Measurements from ENCODE around the gene NDUFS3. TPM values are rescaled to one million over a fixed set of nuclear protein-coding genes. Genes with fewer than 3 reads are reported as not detected.
"Not testable (repeated sequence)": the region's sequence is repeated elsewhere in the genome, so short reads cannot be mapped to it uniquely, and the experiment has no call there.

NDUFS3 gene
- total RNA-seq, result 350 TPM
- long read RNA-seq, transcript NDUFS3-201 (7 exons, 958 nt), result major isoform, 188 of 216 reads
- long read RNA-seq, partial matches to known transcripts, result 4 of 216 reads
- long read RNA-seq, other reads (novel, unspliced or antisense), result 24 of 216 reads

GRCh38 chr11:47578524-47579494 lies at the start of gene NDUFS3, which contains the start of gene KBTBD4:
NDUFS3 (plus strand) TSS chr11:47579074; CDS start chr11:47579092, 18 bp downstream.
KBTBD4 (minus strand) TSS chr11:47578970; CDS start chr11:47578951, 19 bp downstream.
- peak; percentile 96 for ATAC-seq (ENCODE audit: poor library complexity)
- intact Hi-C loops (cut with DNase I), result no loop called here

DNA sequence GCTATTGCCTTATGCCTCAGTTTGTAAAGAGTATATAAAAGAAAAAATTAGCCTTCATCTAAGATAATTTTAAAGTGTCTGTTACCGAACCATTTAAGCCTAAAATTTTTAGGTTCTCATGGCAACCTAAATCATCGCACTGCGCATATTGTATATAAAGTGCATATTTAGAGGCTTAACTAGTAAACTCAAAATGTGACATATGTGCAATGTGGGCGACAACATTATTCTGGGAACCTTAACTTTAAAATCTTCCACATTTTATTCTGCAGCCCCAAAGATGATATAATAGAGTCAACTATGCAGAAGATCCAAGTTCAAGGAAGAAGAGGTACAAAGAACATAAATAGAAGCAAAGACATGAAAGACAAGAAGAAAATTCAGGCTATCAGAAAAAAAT lies 48.9 kb upstream of the NDUFS3 start:
- DNase-seq (no peak), ATAC-seq (ENCODE audit: poor library complexity) (no peak)
- intact Hi-C loops (cut with DNase I), result no loop called here

More at GRCh38 chr11:47578524-47579494, at the start of gene NDUFS3, which contains the start of gene KBTBD4:
- DNase-seq, result peak; percentile 90

DNA sequence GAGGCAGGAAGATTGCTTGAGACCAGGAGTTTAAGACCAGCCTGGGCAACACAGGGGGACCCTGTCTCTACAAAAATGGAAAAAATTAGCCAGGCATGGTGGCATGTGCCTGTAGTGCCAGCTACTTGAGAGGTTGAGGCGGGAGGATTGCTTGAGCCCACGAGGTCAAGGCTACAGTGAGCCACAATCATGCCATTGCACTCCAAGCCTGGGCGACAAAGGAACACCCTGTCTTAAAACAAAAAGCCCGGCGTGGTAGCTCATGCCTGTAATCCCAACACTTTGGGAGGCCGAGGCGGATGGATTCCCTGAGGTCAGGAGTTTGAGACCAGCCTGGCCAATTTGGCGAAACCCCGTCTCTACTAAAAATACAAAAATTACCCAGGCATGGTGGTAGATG lies 48.2 kb upstream of the NDUFS3 start:
- intact Hi-C loops (cut with DNase I); DNase-seq; ATAC-seq (ENCODE audit: poor library complexity): not testable (repeated sequence)

DNA sequence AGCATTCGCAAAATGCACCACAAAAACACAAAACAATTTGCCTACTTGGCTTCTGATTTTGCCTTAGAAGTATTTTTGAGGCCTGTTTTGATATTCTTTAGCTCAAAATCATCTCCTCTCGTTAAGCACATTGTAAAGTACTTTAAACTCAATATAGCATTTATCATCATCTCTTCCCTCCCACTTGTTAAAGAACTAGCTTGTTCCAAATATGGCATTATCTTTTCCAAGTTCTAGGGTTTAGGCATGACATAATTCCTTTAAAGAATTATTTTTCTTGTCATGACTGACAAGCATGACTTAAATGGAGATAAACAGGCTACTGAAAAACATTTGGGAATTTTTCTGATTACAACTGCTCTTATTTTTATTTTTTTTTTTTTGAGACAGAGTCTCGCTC lies 47.2 kb upstream of the NDUFS3 start:
- intact Hi-C loops (cut with DNase I), result no loop called here
- no peak for ATAC-seq (ENCODE audit: poor library complexity)

DNA sequence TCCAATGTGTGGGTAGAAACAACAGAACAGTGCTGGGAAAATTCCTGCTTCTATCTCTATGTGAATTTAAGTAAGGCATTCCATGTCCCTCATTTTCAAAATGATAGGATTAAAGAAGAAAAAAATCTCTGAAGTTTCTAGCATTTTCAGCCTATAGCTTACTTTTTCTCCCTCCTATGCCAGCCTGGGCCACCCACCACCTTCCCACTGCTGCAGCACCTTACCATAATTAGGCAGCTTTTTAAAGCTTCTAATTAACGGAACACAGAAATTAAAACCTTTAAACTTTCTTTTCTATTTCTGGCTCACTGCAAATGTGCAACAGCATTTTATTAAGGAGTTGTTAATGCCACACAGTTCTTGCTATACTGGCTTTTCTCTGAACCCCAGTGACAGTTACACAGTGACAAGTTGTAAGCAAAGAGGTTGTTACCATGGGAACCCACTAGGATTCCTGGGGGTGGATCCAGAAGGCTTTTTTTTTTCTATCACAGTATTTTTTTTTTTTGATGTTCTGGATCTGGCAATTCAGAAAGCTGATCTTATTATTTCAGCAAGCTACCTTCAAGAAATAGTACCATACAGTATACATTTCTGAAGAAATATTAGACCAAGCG lies 46.2 kb upstream of the NDUFS3 start:
- ATAC-seq (ENCODE audit: poor library complexity) (no peak), DNase-seq (no peak)
- intact Hi-C loops (cut with DNase I), result no loop called here

More for the DNA sequence above, 47.2 kb upstream of the NDUFS3 start:
- no peak for DNase-seq

GRCh38 chr11:47533690-47534151 lies 45.2 kb upstream of the NDUFS3 start:
- intact Hi-C loops (cut with DNase I), result no loop called here
- ATAC-seq (ENCODE audit: poor library complexity), result no peak
- no peak for DNase-seq

DNA sequence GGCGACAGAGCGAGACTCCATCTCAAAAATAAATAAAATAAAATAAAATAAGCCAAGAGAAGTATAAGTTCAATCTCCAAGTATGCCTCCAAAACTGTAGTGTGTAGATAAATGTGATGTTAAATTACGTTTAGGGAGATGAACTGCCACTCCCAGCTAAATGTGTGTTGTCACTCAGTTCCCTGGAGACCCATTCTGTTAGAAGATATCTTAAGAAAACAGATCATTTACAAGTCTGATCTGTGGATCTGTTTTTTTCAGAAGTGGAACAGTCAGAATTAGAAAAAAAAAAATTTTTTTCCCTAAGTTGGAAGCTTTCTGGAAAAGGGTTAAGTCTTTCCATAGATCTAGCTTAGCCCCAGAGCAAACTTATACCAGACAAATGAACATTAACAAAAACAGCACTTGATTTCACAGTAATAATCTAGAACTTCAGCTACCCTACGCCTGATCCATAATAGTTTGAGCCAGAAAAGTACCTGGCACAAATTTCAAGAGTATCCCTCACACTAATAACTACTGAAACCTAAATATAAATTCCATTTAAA lies 44.1 kb upstream of the NDUFS3 start:
- intact Hi-C loops (cut with DNase I), result no loop called here
- no peak for ATAC-seq (ENCODE audit: poor library complexity)
- no peak for DNase-seq

GRCh38 chr11:47536915-47537314 lies 42.0 kb upstream of the NDUFS3 start:
- intact Hi-C loops (cut with DNase I), result no loop called here
- DNase-seq, result no peak
- no peak for ATAC-seq (ENCODE audit: poor library complexity)

- intact Hi-C loops (cut with DNase I), result no loop called here
- ATAC-seq (ENCODE audit: poor library complexity), result no peak
- no peak for DNase-seq
Observed at GRCh38 chr11:47538741-47539565, 39.9 kb upstream of the NDUFS3 start.

DNA sequence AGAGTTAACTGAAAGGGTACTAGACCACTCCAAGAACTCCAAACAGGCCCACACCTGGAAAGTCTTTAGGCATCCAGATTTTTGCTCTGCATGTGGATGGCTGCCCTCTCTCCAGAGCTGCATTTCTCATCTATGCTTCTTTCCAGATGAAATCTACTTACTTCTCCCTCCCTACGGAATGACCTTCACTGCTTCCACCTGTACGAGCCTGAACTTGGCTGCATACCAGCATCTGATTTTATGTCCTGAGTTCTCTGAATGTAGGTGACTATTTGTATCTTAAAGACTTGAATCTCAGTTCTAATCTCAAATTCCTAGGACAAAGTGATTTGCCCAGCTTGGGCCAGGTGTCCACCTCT lies 39.2 kb upstream of the NDUFS3 start:
- ATAC-seq (ENCODE audit: poor library complexity) (no peak), DNase-seq (no peak)
- intact Hi-C loops (cut with DNase I), result no loop called here

DNA sequence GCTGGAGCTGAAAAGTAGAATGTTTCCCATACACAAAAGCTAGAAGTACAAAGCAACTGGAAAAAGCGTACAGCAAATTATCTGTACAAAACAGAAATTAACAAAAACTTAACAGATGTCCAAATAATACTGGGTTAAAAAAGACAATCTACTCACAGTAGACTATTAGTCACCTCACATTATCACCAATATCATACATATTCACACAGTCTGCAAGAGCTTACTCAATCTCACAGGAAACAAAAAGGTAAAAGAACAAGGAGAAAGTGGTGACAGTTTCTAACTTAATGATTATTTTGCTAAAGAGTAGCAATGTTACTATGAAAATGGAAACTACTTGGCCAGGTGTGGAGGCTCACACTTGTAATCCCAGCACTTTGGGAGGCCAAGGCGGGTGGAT lies 37.8 kb upstream of the NDUFS3 start:
- no peak for ATAC-seq (ENCODE audit: poor library complexity)
- intact Hi-C loops (cut with DNase I), result no loop called here
- no peak for DNase-seq

- ATAC-seq (ENCODE audit: poor library complexity), result no peak
- intact Hi-C loops (cut with DNase I), result no loop called here
- no peak for DNase-seq
Observed at GRCh38 chr11:47545298-47545697, 33.6 kb upstream of the NDUFS3 start.

DNA sequence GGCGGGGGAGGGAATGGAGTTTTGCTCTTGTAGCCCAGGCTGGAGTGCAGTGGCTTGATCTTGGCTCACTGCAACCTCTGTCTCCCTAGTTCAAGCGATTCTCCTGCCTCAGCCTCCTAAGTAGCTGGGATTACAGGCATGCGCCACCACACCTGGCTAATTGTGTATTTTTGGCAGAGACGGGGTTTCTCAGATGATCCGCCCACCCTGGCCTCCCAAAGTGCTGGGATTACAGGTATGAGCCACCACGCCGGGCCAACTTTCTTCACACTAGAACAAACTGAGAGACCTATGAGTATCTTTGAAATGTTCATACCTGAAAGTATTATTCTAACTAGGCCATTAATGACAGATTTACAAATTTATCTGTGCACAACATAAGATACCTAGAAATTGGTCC lies 32.6 kb upstream of the NDUFS3 start:
- DNase-seq; intact Hi-C loops (cut with DNase I); ATAC-seq (ENCODE audit: poor library complexity): not testable (repeated sequence)

GRCh38 chr11:47550288-47551047 lies 28.4 kb upstream of the NDUFS3 start:
- no peak for ATAC-seq (ENCODE audit: poor library complexity)
- no peak for DNase-seq
- intact Hi-C loops (cut with DNase I), result no loop called here

- no peak for DNase-seq
- ATAC-seq (ENCODE audit: poor library complexity), result no peak
- intact Hi-C loops (cut with DNase I), result no loop called here
Observed at GRCh38 chr11:47551086-47551485, 27.8 kb upstream of the NDUFS3 start.

- intact Hi-C loops (cut with DNase I), result no loop called here
- DNase-seq (peak; percentile 52), ATAC-seq (ENCODE audit: poor library complexity) (peak; percentile 5)
Observed at GRCh38 chr11:47552056-47552565, 26.8 kb upstream of the NDUFS3 start.

- intact Hi-C loops (cut with DNase I), result no loop called here
- peak; percentile 95 for DNase-seq
Observed at GRCh38 chr11:47552566-47553405, 26.1 kb upstream of the NDUFS3 start, which contains the start of gene CELF1. CELF1 (minus strand) TSS chr11:47553132; CDS start chr11:47499523, 53,609 bp downstream.

More at GRCh38 chr11:47552566-47553405, 26.1 kb upstream of the NDUFS3 start, which contains the start of gene CELF1:
- peak; percentile 99 for ATAC-seq (ENCODE audit: poor library complexity)

All from Right ventricle myocardium superior (tissue), 1 donor.